ENCODE data around the gene PTHLH.

The PTHLH gene

DNA sequence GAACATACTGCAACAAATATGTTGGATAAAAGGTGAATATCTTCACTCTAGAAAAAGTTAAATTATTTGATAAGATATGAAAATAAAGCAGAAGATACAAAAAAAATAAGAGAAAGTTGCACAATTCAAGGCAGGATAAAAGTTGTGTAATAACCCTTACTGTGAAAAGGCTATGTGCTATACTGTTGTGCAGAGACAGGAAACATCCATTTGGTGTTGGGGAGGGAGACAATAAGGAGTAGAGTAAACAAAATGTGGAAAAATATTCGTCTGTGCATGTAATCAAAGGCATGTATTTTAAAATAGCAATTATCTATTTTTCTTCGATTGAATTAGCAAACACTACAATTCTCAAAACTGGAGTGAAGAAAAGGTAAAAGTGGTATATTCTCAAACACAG is 34.8 kb downstream of the PTHLH start:
- DNase-seq (ENCODE audit: low read depth in 3 of 3), result no peak

DNA sequence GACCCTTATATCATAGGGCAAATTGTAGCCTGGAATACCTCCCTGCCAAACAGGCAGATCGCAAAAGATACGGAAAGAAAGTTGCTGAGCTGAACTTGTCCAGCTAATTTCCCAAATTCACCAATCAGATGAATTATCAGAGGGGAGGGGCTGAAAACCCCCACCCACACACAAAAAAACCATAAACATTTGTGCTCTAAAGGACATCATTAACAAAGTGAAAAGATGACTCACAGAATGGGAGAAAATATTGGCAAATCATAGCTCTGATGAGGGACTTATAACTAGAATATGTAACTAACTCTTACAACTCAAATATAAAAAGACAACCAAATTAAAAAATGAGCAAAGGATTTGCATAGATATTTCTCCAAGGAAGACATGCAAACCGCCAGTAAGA is 36.3 kb downstream of the PTHLH start:
- DNase-seq (ENCODE audit: low read depth in 3 of 3), result no peak

DNA sequence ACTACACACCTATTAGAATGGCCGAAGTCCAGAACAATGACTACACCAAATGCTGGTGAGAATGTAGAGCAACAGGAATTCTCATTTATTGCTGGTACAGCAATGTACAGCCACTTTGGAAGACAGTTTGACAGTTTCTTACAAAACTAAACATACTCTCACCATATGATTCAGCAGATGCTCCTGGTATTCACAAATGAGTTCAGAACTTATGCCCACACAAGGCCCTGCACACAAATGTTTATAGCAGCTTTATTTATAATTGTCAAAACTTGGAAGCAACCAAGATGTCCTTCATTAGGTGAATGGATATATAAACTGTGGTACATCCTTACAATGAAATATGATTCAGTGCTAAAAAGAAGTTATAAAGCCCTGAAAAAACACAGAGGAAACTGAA is 38.3 kb downstream of the PTHLH start:
- DNase-seq (ENCODE audit: low read depth in 3 of 3), result no peak

DNA sequence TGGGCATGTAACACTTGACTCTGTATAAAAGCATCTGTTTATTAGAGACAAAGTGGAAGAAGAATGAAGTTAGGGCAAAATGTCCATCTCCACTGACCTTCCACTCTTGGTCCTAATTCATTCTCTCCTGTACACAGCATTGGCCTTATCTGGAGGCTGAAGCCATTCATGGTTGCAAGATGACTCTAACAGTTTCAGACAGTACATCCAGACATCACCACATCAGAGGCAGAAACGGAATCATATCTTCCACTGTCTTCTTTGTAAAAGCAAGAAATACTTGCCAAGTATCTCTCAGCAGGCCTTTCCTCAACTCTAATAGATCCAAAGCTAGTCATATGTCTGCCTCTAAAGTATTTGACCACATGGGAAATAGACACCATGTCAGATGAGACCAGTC is 41.1 kb downstream of the PTHLH start:
- DNase-seq (ENCODE audit: low read depth in 3 of 3), result no peak

DNA sequence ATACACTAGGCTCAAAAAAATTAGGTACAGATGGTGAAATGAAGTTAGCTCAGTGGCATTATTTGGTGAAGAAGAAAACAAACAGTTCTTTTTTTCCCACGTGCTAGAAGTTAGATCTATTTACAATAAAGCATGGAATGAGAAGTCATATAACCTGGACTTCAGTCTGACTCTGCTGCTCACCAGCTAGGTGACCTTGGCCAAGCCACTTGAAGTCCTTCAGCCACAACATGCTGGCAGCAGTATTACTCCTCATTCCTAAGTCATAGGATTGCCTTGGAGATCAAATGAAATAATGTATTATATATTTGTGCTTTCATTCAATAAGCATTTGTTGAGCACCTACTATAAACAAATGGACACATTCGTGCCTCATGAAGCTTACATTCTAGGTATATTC is 45.2 kb downstream of the PTHLH start:
- DNase-seq (ENCODE audit: low read depth in 3 of 3), result no peak

DNA sequence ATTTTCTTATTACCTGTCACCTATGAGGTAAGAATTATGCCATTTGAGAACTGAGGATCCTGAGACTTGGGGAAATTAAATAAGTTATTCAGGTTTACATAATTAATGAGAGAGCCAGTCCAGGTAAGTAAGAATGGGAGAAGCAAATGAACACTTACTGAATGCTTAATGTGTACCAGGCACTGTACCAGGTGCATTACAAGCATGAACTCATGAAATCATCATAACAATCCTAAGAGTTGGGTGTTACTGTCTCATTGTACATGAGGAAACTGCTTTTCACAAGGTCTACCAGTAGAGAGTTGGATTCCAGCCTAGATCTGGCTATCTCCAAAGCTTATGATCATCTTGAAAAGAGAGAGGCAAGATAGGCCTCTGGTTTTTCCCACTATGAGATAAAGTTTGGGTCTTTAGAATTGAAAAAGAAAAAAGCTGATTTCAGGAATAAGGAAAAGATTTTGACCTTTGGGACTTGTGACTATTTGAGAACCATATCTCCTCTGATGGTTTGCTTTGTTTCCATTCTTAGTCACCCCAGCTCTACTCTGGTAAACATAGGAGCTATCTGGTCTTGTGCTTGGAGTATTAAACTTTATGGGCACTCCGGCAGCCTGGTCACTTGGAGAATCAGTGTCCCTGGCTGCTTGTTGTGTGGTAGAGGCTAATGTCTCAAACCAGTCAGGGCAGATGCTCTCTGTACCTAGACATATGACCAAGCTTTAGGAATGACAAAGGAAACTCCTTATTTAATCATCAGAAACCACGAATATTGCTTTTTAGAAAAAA is 48.0 kb downstream of the PTHLH start:
- DNase-seq (ENCODE audit: low read depth in 3 of 3), result no peak

DNA sequence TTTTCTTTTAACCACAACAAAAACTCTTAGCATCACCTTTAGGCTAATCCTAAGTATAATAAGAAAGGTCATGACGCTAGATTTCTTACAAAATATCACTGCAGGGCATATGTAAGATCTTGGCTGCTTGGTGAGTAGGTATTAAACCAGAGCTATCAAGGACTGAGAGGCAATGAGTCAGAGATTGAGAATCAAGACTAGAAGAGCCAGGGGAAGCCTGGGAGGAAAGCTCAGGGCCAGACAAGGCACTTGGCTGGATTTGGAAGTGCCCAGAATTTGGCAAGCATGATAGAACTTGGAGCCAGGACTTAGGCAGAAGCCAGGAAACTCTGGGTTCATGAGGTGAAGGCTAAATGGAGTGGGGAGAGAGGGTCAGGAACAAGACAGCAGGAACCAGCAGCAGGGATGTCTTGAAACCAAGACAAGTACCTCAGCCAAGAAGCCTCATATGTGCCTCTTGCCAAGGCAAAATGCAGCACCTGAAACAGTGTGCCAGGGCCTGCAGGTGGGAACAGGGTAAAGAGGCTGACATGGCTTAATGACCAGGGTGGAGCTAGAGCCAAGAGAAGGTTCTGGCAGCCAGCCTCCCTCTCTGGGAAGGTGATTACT is 49.9 kb downstream of the PTHLH start:
- no peak for DNase-seq (ENCODE audit: low read depth in 3 of 3)

DNA sequence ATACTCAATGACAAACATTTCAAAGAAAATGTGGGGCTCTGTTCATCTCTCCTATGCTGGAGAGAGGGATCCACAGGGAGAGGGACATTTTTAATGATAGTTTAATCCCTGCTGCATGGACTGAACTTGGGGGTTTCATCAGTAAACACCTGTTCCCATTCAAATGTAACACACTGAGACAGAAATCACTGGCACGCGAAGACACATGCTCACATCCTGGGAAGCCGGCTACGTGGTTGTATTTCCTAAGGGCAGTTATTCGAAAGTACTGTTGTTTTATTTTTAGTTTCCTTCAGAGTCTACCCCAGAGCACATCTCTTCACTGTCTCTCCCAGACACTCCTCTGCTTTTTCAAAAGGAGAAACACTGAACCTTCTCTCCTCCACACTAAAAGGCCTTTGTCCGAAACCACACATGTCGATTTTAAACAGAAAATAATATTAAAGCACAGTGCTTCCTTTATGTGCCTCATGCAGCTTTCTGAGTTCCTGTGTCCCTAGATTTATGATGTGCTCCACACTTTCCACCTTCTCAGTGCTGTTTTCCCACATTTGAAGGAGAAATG is 52.8 kb downstream of the PTHLH start:
- DNase-seq (ENCODE audit: low read depth in 3 of 3), result no peak

DNA sequence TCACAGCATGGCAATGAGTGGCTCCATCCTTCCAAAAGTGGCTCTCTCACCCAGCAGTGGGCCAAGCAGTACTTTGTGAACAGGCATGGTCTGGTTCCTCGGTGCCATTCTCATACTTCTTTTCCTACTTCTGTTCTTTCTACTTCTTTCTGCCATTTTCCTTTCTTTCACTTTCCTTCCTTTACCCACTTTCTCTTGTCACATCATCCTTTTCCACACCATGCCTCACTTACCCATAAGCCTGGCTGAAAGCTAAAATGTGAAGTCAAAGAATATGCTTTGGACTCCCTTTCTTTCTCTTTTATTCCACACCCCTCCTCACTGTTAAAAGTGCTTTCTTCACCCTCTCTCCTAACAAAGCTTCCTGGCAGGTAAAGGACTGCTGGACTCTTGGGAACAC is 57.0 kb downstream of the PTHLH start:
- DNase-seq (ENCODE audit: low read depth in 3 of 3), result no peak

DNA sequence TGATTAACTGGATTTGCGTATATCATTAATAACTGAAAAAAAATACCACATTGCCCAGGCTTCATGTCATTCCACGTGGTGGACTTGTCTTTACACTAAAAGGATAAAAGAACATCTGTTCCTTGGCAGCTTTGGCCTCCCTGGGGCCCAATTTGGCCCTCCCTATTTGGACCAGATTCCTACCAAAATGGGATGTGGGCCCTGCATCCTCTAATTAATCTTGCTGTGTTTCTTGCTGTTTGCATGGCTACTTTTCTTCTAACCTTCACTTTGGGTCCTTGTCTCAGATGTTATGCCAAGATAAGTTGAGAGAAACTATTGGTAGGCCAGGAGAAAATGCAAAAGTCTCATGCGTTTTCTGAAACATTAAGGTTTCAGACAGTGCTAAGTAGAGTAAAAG is 57.5 kb downstream of the PTHLH start:
- no peak for DNase-seq (ENCODE audit: low read depth in 3 of 3)

DNA sequence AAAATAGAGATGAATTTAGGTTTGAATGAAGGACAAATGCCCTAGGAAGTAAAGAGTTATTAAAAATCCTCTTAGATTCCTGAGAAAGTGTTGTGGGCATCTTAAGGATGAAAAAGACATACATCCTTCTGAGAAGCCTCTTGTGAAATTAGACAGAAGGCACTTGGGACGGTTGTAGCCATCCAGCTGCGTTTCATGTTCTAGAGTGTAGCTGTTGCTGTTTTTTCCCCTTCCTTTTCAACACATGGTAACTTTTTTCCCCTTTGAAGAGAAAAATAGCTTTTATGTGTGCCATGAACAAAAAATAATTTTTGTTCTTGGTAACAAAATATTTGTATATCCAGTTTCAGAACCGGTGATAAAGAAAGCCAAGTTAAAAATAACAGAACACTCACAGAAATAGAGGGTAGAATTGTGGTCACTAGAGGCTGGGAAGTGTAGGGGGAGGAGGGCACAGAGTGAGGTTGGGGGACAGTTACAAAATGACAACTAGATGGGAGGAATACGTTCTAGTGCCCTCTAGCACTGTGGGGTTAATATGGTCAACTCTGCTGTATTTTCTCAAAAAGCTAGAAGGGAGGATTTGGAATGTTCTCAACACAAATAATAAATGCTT is 58.4 kb downstream of the PTHLH start:
- no peak for DNase-seq (ENCODE audit: low read depth in 3 of 3)

DNA sequence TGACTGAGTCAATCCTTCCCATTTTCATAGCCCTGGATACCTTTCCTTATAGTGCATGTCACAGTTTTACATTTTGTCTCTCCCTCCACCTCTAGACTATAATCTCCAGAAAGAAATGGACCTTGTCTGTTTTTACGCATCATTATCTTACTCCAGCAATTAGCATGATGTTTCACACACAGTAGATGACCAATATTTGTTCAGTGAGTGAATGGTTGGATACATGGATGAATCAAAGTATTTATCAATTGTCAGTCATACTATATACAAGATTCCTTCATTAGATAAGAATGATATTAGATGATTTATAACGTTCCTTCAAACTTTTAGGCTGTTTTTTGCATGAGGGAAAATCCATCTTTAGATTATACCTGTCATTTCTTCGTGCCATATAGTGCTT is 61.1 kb downstream of the PTHLH start:
- no peak for DNase-seq (ENCODE audit: low read depth in 3 of 3)

Measured in stimulated activated CD4-positive, alpha-beta T cell treated with anti-CD3 and anti-CD28 coated beads, TNF-alpha, amount 100 ng/mL, for 4 hours (primary cell).